Stimulated activated CD8-positive, alpha-beta memory T cell treated with anti-CD3 and anti-CD28 coated beads, Interleukin-15, amount 100 ng/mL, for 1 hour (primary cell): ENCODE results near the gene CRYBA4.
A peak's percentile ranks its signal among the peaks of the same experiment; 100 is the strongest.

Experiments used
- DNase-seq: peaks from one replicate; pipeline ENCODE4 v3.0.0-alpha.2; 2020; ENCODE audit warnings: low read depth

CRYBA4 gene

GRCh38 chr22:26621663-26622062 lies at the start of gene CRYBA4:
Gene CRYBA4 (plus strand): TSS chr22:26621963. CDS start chr22:26622597, 634 bp downstream.
- DNase-seq: no peak

DNA sequence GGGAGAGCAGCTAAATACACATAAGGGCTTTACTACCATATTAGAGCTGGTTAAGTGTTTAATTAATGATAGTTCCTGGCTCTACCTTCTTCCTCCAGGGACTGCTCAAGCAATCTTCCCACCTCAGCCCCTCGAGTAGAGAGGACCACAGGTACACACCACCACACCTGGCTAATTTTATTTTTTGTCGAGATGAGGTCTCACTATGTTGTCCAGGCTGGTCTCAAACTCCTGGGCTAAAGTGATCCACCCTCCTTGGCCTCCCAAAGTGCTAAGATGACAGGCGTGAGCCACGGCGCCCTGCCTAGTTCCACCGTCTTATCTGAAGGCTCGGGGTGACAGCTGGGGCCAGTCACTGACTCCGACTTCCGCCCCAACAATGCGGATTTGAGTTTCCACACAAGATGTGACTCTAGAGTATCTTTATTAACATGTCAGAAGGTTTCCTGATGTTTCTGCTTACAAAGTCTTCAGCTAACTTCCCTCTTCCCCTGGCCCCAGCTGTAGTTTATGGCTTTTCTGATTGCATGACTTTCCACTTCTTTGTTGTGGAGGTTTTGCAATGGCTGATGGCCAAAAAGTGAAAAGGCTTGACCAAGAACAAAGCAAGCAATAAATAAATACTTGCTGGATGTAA lies 48.6 kb upstream of the CRYBA4 start:
- DNase-seq: no peak

- no peak for DNase-seq
Observed at GRCh38 chr22:26574001-26574723, 47.6 kb upstream of the CRYBA4 start.

DNA sequence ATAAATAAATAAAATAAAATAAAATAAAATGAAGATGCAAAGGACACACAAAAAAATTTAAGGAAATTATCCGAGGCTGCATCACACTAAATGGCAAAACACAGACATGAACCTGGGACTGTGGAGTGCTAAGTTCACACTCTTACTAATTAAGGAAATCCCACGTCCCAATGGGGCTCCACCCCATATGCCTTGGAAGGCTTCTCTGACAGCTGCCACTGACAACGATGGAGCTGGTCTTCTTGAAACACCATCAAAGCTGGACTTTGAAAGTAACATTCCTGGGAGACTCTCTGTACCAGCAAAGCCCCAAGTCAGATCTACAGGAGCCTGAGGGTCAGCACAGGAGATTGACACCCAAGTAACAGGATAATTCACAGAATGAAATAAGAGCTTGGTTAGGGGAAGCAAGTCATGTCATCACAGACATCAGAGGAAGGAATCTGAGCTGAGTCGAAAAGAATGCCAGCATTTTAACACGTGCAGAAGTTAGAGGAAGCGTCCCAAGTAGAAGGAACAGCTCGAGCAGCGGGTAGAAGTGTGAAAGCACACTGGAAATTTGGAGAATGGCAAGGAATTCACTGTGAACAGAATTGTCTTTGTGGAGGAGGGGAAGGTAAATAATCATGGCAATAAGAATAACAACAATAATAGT lies 45.6 kb upstream of the CRYBA4 start:
- no peak for DNase-seq

DNA sequence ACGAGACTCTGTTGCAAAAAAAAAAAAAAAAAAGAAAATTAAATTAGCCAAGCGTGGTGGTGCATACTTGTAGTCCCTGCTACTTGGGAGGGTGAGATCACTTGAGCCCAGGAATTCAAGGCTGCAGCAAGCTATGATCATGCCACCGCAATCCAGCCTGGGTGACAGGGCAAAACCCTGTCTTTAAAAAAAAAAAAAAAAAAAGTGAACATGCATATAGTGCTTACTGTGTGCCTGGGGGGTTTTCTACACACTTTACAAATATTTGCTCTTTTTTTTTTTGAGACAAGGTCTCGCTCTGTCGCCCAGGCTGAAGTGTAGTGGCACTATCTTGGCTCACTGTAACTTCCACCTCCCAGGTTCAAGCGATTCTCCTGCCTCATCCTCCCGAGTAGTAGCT lies 44.7 kb upstream of the CRYBA4 start:
- no peak for DNase-seq

DNA sequence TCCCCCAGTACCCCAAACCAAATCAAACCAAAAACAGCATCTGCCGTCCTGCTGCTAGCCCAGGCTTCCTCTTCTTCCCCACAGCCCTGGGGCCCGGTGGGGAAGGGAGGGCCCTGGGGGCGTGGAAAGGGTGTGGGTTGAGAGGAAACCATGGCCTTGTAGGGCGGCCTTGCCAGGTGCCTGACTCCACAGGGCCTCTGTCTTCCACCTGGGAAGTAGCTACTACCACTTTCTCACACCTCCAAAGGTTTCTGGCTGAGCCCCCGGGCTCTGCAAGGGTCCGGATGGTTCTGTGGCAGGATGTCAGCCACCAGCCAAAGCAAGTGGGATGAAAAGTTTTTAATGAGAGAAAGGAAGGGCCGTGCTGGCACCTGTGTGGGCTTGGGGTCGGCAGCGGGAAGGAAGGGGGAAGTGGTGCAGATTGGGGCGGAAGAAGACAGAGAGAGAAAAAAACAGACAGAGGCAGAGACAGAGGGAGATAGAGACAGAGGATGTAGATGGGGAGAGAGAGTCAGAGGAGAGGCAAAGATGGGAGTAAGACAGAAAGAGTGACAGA lies 42.4 kb upstream of the CRYBA4 start:
- peak; percentile 23 for DNase-seq

DNA sequence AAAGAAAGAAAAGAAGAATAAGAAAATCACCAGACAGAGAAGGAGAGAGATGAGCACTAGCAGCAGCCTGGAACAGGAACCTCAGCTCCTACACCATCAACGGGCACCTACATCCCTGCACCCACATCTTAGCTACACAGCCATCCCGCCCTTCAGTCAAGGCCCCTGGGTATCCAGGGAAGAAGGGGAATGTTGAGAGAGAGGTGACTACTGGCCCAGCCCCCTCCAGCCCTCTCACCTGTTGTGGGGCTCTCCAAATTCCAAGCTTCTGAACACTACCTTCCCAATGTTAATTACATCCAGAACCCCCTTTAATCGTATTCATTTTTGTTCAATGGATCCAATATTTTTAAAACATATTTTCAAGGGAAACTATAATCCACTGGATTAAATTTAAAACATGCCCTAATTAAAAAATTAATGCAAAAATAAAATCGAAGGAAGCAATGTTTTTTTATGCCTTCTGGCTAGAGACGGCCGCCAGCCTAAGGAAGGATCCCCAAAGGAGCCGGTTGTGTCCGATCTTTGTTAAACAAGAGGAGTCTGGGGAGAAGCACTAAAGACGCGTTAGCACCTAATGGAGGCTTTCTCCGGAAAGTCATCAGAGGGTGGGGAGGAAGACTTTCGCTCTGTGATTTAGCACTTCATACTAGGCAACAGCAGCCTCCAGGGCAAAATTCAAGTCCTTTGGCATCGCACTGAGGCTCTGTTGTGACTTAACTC lies 41.4 kb upstream of the CRYBA4 start:
- no peak for DNase-seq

DNA sequence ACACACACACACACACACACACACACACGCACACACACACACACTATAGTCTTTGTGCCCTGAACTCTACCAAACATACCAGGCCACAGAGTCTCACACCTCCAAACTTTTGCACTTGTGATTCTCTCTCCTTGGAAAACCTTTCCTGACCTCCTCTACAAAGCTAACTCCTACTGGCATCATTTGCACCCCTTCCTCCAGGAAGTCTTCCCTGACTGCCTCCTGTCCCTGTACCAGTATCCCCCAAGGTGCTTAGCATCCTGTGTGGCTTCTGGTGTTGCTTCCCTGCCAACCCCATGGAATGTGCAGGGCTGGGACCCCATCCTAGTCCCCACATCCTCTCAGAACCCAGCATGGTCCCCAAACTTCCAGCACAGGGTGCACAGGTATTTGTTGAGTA lies 40.7 kb upstream of the CRYBA4 start:
- no peak for DNase-seq

- no peak for DNase-seq
Observed at GRCh38 chr22:26581633-26582168, 40.1 kb upstream of the CRYBA4 start.

DNA sequence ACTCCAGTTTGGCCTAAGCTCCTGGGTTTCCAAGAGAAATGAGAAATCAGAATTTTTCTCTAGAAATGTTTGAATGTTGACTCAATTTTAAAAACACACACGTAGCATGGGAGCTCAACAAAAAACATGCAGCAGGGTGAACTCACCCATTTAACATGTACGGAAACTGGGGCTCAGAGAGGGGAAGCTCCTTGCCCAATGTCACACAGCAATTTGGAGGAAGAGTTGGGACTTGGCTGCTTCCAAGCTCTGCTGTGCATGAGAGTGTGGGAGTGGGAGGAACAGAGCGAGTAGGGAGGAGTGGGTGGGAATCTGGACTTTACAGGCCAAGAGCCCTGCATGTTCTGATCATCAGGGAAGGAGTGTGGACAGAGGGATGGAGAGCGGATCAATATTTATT lies 37.8 kb upstream of the CRYBA4 start:
- DNase-seq: no peak

- DNase-seq: no peak
Observed at GRCh38 chr22:26585104-26585790, 36.5 kb upstream of the CRYBA4 start.

DNA sequence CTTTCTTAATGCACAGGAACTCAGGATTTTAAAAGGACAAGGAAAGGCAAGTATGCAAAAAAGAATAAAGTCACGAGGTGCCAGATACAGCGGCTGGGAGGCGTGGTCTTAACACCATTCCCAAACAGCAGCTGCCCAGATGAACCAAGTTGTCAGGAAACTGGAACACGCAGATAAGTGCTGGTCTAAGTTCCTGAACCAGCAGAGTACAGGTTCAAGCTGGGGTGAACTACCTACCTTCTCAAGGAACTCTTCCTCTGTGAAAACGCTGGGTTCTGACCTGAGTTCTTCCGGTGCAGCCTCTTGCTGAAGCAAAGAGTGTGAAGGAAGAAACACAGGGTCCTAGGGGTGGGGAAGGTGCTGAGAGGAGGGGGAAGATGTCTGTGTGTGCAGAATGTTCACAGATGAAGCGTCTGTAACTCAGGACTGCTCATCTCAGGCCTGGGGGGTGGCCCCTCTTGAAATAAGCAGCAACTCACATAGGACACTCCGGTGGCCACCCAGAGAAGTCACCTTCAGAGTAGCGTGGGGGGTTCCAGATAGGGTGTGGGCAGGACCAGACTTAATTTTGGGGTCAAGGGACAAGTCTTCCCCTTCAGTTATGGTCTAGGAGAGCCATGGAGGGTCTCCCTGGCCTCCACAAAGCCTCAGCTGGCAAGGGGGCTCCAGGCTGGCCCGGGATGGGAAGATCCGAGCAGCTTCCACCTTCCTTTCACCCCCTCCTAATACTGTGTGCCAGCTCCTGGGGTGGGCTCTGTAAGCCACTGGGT lies 35.0 kb upstream of the CRYBA4 start:
- DNase-seq: no peak

- no peak for DNase-seq
Observed at GRCh38 chr22:26587991-26588613, 33.7 kb upstream of the CRYBA4 start.

DNA sequence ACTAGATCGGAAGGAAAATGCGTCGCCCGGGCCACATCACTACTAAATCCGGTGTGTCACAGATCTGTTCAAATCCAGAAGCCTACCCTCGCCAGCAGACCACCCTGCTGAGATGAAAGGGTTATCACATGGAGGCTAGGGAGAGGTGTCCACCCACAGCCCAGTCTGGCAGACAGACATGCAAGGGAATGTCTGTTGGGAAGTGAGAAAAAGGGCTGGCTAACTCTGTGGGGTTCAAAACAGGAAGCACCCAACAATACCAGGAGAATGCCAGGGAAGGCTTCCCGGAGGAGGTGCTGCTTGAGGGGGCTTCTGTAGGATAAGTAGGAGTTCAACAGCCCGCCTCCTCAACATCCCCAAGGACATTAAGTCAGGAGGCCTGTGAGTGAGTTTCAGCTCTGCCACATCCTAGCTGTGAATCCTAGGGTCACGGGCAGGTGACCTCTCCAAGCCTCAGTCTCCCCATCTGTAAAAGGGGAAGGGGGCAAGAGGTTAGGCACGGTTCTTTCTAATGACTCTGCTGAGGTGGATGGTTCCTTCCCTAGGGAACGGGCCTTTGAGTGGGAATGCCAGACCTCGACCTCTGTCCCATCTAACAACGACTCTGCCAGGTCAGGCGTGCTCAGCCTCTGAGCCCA lies 32.9 kb upstream of the CRYBA4 start:
- no peak for DNase-seq

- DNase-seq: no peak
Observed at GRCh38 chr22:26589367-26589844, 32.4 kb upstream of the CRYBA4 start.

DNA sequence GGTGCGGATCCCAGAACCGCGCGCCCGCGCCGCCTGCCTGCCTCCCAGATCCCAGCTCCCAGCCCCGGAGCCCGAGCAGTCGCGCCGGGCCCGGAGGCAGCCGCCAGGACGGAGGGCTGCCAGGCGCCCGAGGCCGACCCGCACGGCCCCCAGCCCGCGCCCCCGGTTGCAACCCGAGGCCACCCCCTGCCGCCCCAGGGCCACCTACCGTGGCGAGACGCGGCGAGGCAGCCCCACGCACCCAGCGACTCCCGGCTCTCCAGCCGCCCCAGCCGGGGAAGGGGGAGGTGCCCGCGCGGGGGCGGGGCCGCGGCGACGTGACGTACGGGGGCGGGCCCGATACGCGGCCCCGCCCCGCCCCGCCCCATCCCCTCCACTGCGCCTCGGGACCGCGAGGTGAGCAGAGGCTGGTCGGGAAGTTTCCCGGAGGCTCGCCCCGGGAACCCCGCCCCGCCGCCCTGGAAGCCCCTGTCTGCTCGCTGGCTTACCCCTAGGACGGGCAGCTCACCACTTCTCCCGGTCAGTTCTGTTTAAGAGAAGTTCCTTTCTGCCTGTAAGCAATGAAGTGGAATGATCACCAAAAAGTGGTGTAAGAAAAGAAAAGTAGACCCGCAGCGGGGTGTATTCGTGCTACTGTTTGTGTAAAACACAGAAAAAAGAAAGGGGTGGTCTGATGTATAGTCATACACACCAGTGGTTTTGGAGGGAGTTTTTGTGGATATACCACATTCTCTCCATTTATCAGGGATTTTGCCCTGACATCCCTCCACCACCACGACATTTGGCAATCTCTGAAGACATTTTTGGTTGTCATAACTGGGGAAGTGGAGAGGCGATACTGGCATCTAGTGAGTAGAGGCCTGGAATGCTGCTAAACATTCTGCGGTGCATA lies 31.7 kb upstream of the CRYBA4 start, which contains the start of gene TPST2:
Gene TPST2, minus strand, starts transcription at position 288 of the 892 bp plus-strand sequence. CDS start 48,502 bp downstream, outside the sequence.
- DNase-seq: peak; percentile 61

DNA sequence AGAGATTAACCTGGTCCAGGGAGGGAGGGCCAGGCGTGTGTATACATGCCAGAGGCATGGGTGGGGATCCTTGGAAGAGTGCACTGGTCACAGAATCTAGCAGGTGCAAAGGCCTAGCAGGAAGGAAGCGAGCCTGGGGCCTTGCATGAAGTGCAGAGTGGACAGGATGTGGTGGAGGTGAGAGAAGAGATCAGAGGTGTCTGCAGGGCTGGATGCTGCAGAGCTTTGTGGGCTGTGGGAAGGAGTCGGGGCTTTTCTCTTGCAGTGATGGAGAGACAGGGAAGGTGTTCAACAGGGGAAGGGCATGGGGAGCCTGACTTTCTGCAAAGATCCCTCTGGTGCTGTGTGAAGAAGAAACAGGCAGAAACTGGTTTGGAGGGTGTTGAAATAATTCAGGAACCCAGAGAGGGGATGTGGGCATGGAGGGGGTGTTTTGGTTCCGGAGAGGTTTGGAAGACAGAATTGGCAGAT lies 29.3 kb upstream of the CRYBA4 start:
- DNase-seq: no peak

GRCh38 chr22:26593763-26594162 lies 28.0 kb upstream of the CRYBA4 start:
- DNase-seq: no peak
